HG03060 (cell line): ENCODE measurements around the gene RFNG.

ENCODE experiments used
- ATAC-seq: cut with Tn5 transposase; IDR thresholded peaks from one replicate; pipeline ENCODE4 v1.9.1; 2021; ENCODE audit warnings: low read depth, moderate number of reproducible peaks; ENCODE audit not compliant: unreplicated experiment

Gene RFNG

DNA sequence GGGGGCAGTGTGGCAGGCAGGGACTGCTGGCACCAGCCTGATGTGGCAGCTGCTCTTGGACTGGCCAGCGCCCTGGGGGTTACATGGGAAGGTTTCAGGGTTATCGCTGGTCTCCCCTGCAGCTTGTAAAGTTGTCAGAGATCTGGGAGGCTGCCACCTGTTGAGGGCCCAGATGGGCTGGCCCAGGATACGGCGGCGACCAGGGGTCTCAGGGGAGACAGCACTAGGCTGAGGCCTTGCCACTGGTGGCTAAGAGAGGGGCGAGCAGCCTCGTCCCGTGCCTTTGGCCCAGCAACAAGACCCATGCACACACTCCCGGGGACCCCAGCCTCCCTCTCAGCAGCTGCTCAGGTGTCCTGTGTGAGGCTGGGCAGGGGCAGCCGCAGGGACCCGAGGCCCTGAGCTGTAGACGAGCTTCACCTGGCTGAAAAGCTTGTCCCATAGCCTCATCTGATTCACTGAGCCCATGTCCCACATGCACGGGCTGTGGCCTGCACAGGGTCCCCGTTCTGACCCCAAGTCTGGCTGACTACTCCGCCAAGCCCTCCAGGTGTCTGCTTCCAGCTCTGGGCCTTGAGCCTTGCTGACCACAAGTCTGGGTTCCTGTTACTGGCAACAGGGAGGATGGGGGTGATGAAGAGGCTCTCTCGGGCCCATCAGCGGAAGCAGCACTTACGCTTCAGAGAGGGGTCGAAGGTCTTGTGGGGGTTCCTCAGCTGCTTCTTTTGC is 7.8 kb upstream of the RFNG start:
- ATAC-seq, result no peak

DNA sequence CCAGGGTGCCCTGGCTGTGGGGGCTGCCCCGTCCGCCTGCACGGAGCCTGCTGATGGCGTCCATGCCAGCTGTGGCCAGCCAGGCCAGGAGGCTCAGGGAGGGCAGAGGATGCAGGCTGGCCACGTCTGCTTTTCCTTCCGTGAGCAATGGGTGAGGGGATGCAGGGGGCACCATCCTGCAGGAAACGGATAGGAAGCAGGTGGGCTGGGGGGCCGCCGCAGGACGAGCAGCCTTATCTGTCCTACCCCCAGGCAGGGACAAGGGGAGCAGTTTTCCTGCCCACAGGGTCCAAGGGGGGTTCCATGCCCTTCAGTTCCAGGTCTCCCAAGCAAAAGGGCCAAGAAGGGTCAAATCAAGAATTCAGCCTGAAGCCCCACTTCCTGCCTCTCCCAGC is 7.2 kb upstream of the RFNG start:
- no peak for ATAC-seq

DNA sequence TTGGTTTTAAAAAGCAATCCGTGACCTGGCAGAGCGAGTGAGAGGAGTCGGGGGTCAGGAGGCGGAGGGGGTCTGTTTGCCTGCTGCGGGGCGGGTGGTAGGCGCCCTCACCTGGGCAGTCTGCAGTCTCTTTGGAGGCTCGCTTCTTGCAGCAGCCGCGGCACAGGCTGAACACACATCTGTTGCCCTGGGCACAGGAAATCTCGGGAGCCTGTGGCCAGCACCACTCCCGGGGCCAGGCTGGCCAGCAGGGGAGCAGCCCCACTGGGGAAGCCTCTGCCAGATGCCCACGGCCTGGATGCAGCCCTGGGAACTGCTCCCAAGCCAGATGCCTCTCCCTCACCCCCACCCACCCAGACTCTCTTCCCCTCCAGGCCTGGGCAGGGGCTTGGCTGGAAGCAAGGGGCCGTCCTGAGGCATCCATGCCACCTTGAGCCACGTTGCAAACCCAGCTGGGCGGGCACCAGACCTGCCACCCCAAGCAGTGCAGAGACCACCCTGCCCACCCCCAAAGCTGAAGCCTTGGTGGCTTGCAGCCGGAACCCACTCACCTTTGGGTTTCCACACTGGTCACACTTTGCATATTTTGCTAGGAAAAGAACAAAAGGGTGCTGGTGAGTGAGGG is 6.7 kb upstream of the RFNG start:
- no peak for ATAC-seq

DNA sequence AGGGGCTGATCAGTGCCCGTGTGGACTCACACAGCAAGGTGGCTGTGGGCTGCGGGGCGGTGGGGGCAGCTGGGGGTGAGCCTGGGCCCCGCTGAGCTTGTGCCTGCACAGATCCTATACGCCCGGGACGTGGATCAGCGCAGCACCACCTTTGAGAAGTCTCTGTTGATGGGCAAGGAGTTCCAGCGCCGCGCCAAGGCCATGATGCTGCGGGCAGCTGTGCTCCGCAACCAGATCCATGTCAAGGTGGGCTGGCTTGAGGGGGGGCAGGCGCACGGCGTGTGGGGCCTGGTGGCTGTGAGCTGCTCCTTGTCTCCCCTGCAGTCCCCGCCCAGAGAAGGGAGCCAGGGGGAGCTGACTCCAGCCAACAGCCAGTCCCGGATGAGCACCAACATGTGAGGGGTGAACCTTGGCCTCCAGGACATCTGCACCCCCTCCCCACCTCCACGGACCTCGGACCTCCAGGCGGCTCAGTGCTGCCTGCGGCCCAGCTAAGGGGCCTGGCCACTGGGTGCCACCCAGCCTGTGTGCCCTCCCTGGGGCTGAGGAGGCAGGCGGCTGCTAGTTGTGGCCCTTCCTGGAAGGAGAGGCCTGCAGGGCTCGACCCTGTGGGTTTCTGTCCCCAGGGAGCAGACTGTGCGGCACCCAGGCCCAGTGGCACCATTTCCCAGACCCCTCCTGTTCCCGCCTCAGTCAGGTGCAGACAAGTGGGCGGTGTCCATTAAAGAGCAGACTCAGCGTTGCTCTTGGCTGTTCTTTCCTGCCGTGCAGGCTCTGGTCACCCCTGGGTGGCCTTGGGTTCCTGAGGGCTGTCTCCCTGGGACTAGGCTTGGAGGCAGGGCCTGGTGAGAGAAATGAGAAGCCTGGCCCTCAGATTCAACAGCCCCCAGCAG is 5.4 kb upstream of the RFNG start:
- no peak for ATAC-seq

DNA sequence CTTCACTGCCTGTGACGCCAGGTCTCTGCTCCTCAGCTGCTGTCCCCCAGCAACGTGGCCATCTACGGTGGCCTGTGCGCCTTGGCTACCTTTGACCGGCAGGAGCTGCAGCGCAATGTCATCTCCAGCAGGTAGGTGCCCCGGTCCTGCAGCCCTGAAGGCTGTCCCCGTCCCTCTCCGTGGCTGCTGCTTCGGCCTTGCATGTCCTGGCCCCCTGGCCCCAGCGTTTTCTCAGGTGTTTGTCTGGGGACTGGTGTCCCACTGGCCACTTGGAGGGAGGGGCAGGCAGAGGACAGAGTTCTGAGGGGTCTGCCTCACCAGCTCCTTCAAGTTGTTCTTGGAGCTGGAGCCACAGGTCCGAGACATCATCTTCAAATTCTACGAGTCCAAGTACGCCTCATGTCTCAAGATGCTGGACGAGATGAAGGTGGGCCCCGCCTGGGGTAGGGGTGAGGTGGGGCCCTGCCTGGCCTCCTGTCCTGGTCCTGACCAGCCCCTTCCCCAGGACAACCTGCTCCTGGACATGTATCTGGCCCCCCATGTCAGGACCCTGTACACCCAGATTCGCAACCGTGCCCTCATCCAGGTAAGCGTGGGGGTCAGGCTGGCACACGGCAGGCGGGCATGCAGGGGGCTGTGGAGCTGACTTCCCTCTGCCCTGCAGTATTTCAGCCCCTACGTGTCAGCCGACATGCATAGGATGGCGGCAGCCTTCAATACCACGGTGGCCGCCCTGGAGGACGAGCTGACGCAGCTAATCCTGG is 4.5 kb upstream of the RFNG start:
- no peak for ATAC-seq

DNA sequence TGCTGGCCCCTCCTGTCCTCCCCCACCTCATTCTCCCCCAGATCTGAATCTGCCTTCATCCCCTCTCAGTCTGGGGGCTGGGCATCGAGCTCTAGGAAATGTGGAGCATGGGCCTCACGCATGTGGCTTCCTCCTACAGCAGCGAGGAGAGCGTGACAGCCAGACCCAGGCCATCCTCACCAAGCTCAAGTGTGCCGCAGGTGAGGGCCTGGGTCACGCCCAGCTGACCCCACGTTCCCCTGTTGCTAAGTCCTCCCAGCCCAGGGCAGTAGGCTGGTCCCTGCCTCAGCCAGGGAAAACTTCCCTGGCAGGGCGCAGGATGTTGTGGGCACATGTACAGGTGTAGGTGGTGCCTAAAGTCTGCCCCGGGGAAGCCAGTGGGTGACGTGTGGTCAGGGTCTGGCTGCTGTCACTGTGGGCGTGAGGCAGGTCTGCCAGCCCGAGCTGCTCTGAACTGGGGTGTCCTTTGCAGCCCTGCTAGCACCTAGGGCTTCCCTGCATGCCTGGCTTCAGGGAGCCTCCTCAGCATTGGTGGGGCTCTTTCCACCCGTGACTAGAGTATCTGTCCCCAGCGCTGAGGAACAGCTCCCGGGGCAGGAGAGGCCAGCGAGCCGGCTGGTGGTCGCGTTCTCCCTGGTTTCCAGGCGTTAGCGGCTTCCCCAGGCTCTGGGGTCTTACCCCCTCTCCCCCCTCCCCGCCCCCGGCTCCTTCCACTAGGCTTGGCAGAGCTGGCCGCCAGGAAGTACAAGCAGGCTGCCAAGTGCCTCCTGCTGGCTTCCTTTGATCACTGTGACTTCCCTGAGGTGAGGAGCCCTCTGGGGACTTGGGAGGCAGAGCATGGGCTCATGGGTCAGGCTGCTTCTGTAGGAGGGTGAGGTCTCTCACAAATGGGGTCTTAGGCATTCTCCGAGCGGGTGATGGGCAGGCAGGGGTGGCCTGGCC is 3.7 kb upstream of the RFNG start:
- no peak for ATAC-seq

DNA sequence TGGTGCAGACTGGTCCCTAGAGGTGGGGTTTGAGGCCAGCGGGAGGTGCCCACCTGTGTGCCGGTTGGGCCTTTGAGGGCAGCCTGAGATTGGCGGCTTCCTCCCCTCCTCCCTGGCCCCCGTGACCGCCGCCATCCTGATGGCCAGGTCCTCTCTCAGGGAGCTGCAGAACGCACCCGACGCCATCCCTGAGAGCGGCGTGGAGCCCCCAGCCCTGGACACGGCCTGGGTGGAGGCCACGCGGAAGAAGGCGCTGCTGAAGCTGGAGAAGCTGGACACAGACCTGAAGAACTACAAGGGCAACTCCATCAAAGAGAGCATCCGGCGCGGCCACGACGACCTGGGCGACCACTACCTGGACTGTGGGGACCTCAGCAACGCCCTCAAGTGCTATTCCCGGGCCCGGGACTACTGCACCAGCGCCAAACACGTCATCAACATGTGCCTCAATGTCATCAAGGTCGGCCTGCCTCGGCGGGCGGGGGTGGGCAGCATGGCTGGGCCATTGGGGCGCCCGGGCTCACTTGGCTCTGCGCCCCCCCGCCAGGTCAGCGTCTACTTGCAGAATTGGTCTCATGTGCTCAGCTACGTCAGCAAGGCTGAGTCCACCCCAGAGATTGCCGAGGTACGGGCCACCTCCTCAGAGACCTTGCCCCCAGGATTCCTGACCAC is 2.9 kb upstream of the RFNG start:
- no peak for ATAC-seq

DNA sequence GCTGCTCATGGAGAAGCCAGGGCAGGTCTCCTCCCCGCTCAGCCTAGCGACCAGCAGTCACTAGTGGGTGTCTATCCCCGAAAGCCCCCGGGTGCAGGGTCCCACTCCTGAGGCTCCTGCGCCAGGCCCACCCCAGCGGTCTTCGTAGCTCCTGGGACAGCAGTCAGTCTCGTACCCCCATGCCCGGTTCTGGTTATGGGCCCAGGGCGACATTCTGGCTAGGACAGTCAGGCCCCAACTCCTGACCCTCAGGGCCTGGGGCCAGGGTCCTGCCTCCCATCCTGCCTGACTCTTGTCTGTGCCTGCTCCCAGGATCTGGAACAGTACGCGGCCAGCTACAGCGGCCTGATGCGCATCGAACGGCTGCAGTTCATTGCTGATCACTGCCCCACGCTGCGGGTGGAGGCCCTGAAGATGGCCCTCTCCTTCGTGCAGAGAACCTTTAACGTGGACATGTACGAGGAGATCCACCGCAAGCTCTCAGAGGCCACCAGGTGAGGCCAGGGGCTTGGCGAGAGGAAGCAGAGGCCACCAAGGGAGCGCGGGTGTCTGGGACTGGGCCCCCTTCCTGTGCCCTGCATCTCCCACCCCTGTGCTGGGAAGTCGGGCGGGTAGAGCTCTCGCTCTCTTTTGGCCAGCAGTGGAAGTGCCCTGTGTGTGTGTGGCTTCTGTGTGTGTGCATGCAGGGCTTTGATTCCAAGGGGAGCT is 2.1 kb upstream of the RFNG start:
- no peak for ATAC-seq

DNA sequence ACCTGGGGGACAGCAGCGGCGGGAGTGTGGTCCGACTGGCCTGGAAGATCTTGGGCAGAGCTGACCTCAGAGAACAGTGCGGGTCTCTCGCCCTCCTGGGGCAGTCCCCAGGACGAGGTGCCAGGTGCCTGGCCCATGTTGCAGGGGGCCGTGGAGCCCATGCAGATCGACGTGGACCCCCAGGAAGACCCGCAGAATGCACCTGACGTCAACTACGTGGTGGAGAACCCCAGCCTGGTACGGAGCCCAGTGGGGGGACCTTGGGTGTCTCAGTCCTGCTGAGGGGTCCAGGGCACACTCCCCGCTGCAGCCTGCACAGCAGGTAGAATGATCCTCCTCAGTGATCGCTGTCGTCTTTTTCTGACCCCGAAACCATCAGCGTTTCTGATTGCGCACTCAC is 1.5 kb upstream of the RFNG start:
- no peak for ATAC-seq

DNA sequence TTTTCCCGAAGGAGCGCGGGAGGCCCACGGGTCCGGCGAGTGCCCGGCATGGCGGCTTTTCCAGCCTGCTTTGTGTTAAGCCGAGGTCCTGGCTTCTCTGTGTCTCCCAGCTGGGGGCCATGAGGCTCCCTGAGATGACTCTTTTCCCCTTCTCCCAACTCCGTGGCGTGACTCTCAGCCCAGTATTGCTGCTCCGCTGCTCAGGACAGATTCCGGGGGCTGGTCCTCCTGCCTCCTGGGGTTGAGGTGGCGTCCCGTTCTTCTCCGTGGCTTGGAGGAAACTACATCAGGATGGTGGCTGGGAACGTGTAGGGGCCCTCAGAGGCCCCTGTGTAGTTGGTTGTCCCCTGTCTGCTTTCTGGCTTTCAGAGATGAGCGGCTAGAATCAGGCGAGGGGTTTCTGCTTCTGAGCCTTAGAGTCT is 1.0 kb upstream of the RFNG start:
- no peak for ATAC-seq

DNA sequence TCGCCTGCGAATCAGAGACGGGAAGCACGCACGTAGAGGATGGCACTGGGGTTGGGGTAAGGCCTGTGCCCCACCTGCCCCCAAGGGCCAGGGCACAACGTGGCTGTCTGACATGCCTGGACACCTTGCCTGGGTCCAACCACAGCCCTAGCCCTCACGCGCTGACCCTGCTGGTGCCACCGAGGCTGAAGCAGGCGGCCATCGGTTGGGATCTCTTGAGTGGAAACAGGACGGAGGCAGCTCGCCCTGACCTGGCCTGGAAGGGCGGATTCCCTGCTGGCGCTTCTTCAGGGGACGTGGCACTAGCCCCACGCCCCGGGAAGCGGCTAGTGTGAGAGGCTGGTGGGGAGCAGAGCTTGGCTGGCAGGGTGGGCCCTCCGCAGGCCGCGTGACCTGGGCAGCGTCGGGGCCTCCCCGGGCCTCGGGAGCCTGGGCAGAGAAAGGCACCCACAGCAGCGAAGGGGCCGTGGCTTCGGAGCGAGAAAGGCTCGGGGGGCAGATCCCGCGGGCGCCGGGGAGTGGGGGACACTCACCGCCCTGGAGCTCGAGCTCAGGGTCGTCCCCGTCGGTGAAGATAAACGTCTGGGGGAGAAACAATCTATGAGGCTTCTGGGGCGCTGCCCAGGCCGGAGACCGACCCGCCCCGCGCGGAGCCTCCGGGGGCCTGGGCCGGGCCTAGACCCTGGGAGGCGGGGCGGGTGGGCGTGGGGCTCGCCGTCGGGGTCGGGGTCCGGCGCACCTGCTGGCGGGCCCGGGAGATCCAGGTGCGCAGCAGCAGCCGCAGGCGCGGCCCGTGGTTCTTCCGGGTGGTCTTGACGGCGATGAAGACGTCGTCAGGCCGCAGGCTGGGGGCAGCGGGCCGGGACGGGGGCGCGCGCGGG is 610 bp downstream of the RFNG start:
- ATAC-seq, result no peak

DNA sequence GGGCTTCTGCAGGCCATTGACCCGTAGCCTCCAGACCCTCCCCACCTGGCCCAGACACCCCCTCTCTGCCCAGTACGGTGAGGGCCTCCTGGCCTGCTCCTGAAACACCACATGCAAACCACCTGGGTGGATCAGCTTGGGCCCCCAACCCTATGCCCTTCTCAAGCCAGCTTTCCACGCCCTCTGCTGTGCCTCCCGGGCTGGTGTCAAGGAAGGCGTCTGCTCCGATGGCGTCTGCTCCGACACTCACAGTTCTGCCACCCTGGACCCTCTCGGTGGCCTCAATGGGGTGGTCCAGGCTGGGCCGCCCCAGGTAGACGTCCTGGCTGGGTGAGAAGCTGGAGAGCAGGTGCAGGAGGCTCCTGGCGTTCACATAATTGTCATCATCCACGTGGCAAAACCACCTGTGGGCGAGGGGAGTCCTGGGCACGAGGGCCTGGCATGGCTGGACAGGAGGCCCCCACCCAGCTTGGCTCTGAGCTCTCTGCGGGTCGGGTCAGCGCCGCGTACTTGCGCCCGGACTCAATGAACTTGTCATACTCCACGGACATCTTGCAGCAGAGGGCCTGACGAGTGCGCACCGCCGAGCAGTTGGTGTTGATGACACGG is 1.4 kb downstream of the RFNG start:
- no peak for ATAC-seq

DNA sequence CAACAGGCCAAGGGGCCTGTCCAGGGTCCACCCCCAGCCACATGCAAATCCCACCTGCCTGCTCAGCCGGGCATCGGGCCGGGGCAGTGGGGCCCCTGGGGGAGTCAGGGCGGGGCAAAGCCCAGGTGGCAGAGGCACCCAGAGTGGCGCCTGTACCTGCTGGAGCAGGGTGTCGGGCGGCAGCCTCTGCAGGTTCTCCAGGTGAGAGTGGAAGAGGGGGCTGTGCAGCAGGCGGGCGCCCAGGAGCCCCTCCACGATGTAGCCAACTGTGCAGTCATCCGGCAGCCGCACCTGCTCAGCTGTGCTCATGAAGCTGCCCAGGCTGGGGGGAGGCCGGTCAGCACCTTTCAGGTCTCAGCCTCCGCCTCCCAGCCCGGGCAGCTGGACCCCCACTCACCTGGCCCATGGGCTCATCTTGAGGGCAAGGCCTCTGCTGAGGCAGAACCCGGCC is 2.1 kb downstream of the RFNG start:
- ATAC-seq, result no peak

DNA sequence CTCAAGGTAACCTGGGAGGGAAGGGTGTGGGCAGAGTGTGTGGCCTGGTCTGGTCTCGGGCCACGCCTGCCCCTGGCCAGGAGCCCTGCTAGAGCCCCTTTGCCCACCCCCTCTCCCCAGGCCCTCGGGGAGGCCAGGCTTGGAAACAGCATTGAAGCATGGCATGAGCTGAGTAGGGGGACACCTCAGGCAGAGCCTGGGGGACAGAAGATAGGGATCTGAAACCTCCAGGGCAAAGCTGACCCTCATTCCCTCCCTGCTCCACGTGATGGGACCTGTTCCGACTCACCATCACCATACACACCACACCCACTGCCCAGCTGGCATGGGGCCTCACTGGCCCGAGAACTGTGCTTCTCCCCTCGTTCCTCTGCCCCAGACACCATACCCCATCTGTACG is 2.5 kb downstream of the RFNG start:
- no peak for ATAC-seq

DNA sequence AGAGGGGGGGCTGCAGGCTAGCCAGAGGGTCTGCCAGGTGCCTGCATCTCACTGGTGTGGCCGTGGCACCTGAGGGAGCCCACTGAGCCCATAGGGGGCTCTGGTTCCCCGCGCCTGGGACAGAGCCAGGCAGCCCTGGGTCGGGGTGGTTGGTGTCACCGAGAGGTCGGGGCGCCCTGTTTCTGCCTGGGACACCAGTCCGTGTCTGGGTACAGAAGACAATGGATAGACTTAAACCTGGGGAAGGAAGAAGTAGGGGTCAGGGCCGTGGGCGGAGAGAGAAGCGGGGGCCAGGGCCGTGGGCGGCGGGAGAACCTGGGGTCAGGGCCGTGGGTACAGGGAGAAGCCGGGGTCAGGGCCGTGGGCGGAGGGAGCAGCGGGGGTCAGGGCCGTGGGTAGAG is 3.0 kb downstream of the RFNG start:
- no peak for ATAC-seq

DNA sequence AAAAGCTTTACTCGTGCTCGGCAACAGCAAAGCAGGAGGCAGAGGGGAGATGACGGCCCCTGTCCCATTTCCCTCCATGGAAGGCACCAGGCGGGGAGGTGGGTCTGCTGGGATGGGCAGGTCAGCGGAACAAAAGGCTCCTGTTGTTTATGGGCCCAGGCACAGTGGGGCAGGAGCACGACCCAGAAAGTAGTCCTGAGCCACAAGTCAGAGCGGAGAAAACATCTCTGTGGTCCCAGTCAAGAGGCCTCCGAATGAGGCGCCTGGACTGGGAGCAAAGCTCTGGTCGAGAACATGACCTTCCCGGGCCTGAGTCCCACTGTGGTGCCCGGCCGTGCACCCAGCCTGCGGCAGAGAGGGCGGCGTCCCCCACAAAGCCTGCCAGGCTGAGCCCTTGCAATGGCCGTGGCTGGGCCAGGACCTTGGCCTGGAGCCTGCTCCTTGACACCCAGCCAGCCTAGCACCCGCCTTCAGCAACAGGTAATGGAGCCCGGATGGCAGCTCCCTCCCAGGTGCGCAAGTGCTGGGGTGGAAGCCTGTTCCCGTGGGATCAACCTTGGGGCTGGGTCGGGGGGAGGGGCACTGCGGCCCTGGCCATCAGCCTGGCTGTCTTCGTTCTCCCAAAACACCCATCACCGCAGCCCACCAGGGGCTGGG is 3.6 kb downstream of the RFNG start:
- no peak for ATAC-seq

DNA sequence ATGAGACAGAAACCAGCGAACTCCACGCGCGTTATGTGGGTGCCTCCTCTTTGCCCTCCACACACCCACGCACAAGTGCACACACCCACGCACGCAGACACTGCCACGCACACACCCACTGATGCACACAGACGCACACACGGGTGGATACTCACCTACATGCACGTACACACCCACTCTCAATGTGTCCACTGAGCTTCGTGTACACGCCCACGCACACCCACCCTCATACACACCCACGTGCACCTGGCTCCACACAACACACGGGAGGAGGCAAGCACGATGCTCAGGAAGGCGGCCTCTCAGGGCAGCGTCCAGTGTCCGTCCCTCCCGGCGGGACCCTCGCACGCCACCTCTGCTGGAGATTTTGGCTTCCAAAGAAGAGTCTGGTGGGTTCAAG is 4.2 kb downstream of the RFNG start:
- no peak for ATAC-seq
